A549 treated with ZK216348 at 1 μM for 4 hours (cell line): ENCODE results near the gene FAM228A. TPM values are rescaled to one million over a fixed set of nuclear protein-coding genes. Genes with fewer than 3 reads are reported as not detected.

Experiments
- total RNA-seq: library from RNA; stranded (reverse); fragments of 200-300 nt; extraction: Qiagen RNA extraction; gene quantifications from 5 replicates; pipeline ENCODE4 v1.2.3, GENCODE V29; 2022; ENCODE audit warnings: low read depth

FAM228A gene
- not detected in 5 replicates for total RNA-seq

DNA sequence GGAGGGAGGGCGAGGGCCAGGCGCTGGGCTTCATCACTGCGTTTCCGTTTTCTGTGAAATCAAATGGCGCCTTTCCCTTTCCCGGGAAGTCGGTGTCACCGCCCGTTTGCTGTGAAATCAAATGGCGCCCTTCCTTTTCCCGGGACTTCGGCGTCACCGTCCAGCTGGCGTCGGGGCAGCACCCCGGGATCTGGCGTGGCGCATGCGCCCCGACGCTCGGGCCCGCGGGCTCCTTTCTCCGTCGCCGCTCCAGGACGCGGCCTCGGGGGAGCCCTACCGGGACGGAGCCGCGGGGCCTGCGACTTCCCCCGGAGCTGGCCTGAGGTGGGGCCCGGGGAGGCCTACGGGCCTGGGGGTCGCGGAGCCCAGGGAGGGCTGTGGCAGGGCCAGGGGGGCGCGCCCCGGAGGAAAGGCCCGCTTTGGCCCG is at the start of gene FAM228A:
TSS of gene FAM228A (plus strand) at position 203 of the 427 bp plus-strand sequence. CDS start 428 bp downstream, outside the sequence.

Other genes starting within 250 kb of the FAM228A start
- 3.7 to 9.6 TPM (median 6.5 TPM) in 5 replicates for gene ATAD2B, start 247.9 kb upstream of the FAM228A start, total RNA-seq
- 15.6 to 28.9 TPM (median 21.1 TPM) in 5 replicates for gene UBXN2A, start 234.6 kb upstream of the FAM228A start, total RNA-seq
- gene MFSD2B, start 165.0 kb upstream of the FAM228A start, total RNA-seq: 0.15 to 0.63 TPM (median 0.41 TPM) in 5 replicates
- gene WDCP, start 127.7 kb upstream of the FAM228A start, total RNA-seq: 10.7 to 16.3 TPM (median 13.0 TPM) in 5 replicates
- gene FKBP1B, start 125.3 kb upstream of the FAM228A start, total RNA-seq: 8.9 to 12.0 TPM (median 11.0 TPM) in 5 replicates
- gene SF3B6, start 98.7 kb upstream of the FAM228A start, total RNA-seq: 151 to 286 TPM (median 166 TPM) in 5 replicates
- 213 to 261 TPM (median 235 TPM) in 5 replicates for gene TP53I3, start 90.2 kb upstream of the FAM228A start, total RNA-seq
- gene PFN4, start 51.7 kb upstream of the FAM228A start, total RNA-seq: 1.0 to 1.3 TPM (median 1.1 TPM) in 5 replicates
- gene FAM228B, start 51.6 kb upstream of the FAM228A start, total RNA-seq: 1.3 to 3.5 TPM (median 1.9 TPM) in 5 replicates
- 14.4 to 25.4 TPM (median 21.0 TPM) in 5 replicates for gene ITSN2, start 185.5 kb downstream of the FAM228A start, total RNA-seq